Osteocyte (in vitro differentiated cells): ENCODE results near the gene DGKG. TPM values are rescaled to one million over a fixed set of nuclear protein-coding genes. Genes with fewer than 3 reads are reported as not detected.

Experiments
- DNase-seq: peaks from one replicate; pipeline ENCODE4 v3.0.0; 2021; ENCODE audit warnings: mixed read lengths; ENCODE audit not compliant: unreplicated experiment; ENCODE audit errors: extremely low spot score
- H3K27ac Mint-ChIP-seq: one replicate; pipeline ENCODE4 v1.8.0; 2021; ENCODE audit warnings: mild to moderate bottlenecking, mixed read lengths; ENCODE audit not compliant: unreplicated experiment
- H3K27me3 Mint-ChIP-seq: one replicate; pipeline ENCODE4 v1.8.0; 2021; ENCODE audit warnings: mixed read lengths; ENCODE audit not compliant: unreplicated experiment
- H3K36me3 Mint-ChIP-seq: one replicate; pipeline ENCODE4 v1.8.0; 2021; ENCODE audit warnings: mixed read lengths; ENCODE audit not compliant: unreplicated experiment
- H3K4me1 Mint-ChIP-seq: one replicate; pipeline ENCODE4 v1.8.0; 2021; ENCODE audit warnings: mixed read lengths; ENCODE audit not compliant: unreplicated experiment
- H3K4me3 Mint-ChIP-seq: one replicate; pipeline ENCODE4 v1.8.0; 2021; ENCODE audit warnings: mild to moderate bottlenecking, moderate library complexity, mixed read lengths; ENCODE audit not compliant: unreplicated experiment
- H3K9me3 Mint-ChIP-seq: one replicate; pipeline ENCODE4 v1.8.0; 2021; ENCODE audit warnings: mixed read lengths; ENCODE audit not compliant: unreplicated experiment
- total RNA-seq: library from RNA; stranded (reverse); gene quantifications from 2 replicates; pipeline ENCODE4 v1.2.1, GENCODE V29; 2021
- TF ChIP-seq, protein P1 (sequence below): fragments of 200-600 bp; sonication (generic); IDR thresholded peaks from 2 replicates; pipeline ENCODE4 v1.5.0; 2021; ENCODE audit warnings: antibody characterized with exemption, mild to moderate bottlenecking, moderate library complexity

The DGKG gene
- total RNA-seq, 1 donor from 2014 or later: not detected

GRCh38 chr3:186239321-186239720 is 122.7 kb downstream of the DGKG start:
- no peak overlapping the region for H3K27ac Mint-ChIP-seq
- no peaks in the 10 kb centered on the region for H3K9me3 Mint-ChIP-seq
- H3K36me3 Mint-ChIP-seq: no peaks in the 10 kb centered on the region
- peaks cover 5% of the 10 kb centered on the region for H3K27me3 Mint-ChIP-seq
- TF ChIP-seq, protein P1, sequence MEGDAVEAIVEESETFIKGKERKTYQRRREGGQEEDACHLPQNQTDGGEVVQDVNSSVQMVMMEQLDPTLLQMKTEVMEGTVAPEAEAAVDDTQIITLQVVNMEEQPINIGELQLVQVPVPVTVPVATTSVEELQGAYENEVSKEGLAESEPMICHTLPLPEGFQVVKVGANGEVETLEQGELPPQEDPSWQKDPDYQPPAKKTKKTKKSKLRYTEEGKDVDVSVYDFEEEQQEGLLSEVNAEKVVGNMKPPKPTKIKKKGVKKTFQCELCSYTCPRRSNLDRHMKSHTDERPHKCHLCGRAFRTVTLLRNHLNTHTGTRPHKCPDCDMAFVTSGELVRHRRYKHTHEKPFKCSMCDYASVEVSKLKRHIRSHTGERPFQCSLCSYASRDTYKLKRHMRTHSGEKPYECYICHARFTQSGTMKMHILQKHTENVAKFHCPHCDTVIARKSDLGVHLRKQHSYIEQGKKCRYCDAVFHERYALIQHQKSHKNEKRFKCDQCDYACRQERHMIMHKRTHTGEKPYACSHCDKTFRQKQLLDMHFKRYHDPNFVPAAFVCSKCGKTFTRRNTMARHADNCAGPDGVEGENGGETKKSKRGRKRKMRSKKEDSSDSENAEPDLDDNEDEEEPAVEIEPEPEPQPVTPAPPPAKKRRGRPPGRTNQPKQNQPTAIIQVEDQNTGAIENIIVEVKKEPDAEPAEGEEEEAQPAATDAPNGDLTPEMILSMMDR: no peak
- no peak for DNase-seq
- H3K4me3 Mint-ChIP-seq: no peak overlapping the region
- H3K4me1 Mint-ChIP-seq: peaks cover 15% of the 10 kb centered on the region

- TF ChIP-seq, protein P1: no peak
- Mint-ChIP-seq H3K4me1 (peaks cover 15% of the 10 kb centered on the region), H3K36me3 (no peaks in the 10 kb centered on the region), H3K27me3 (peaks cover 7% of the 10 kb centered on the region), H3K9me3 (no peaks in the 10 kb centered on the region), H3K27ac (no peak overlapping the region), H3K4me3 (no peak overlapping the region)
- DNase-seq: no peak
Observed at GRCh38 chr3:186237915-186238314, 124.1 kb downstream of the DGKG start.

- H3K4me1 Mint-ChIP-seq: peaks cover 10% of the 10 kb centered on the region
- TF ChIP-seq, protein P1: no peak
- DNase-seq: no peak
- peaks cover 9% of the 10 kb centered on the region for H3K27me3 Mint-ChIP-seq
- no peak overlapping the region for H3K27ac Mint-ChIP-seq
- no peak overlapping the region for H3K4me3 Mint-ChIP-seq
- H3K36me3 Mint-ChIP-seq: no peaks in the 10 kb centered on the region
- no peaks in the 10 kb centered on the region for H3K9me3 Mint-ChIP-seq
Observed at GRCh38 chr3:186236357-186237020, 125.5 kb downstream of the DGKG start.

GRCh38 chr3:186235554-186235953 is 126.5 kb downstream of the DGKG start:
- H3K27me3 Mint-ChIP-seq: peaks cover 12% of the 10 kb centered on the region
- peaks cover 10% of the 10 kb centered on the region for H3K4me1 Mint-ChIP-seq
- no peaks in the 10 kb centered on the region for H3K9me3 Mint-ChIP-seq
- no peaks in the 10 kb centered on the region for H3K36me3 Mint-ChIP-seq
- DNase-seq: no peak
- TF ChIP-seq, protein P1: no peak
- no peak overlapping the region for H3K4me3 Mint-ChIP-seq
- H3K27ac Mint-ChIP-seq: no peak overlapping the region

GRCh38 chr3:186234152-186234551 is 127.9 kb downstream of the DGKG start:
- DNase-seq: no peak
- Mint-ChIP-seq H3K4me3 (no peak overlapping the region), H3K9me3 (no peaks in the 10 kb centered on the region), H3K36me3 (no peaks in the 10 kb centered on the region), H3K27me3 (peaks cover 15% of the 10 kb centered on the region), H3K27ac (no peak overlapping the region), H3K4me1 (peaks cover 10% of the 10 kb centered on the region)
- TF ChIP-seq, protein P1: no peak
